NCI-H187 treated with DMSO at 0.1 percent for 48 hours (cell line): ENCODE results near the gene NKIRAS1.

Source experiments
- DNase-seq: peaks from one replicate; lab custom pipeline; 2025; lab: John Stamatoyannopoulos, UW

The NKIRAS1 gene

DNA sequence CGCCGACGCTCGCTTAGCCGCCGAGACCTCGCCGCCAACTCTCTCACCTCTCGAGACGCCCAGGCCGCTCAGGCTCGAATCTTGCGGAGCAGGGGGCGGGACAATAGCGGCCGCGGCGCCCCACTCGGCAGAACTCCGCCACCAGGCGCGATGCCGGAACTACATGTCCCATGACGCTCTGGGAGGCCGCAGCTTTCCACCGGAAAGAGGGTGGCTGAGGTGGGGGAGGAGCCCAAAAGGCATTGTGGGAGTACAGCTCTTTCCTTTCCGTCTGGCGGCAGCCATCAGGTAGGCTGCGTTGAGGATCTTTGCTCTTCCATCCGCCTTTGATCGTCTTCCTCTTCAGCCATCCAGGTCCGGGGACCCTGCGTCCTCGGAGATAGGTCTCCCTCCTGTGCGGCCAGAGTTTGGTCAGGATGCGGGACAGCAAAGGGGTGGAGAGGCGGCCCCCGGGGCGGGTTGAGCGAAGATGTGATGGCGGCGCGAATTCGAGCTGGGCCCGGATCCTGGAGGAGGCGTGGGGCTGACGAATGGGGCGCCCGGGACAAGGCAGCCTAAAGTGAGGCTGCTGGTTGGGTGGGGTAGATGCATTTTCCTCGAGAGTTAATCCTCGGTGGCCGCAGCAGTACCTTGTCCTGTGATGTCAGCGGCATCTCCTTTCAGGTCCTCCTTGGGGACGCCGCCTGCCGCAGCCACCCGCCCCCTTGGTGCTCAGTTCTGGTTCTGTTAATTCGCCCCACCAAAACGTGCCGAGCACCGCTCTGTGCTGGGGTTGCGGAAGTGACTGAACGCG, at the start of gene NKIRAS1, which contains the start of gene RPL15:
TSS of gene NKIRAS1 (minus strand) at position 105 of the 793 bp plus-strand sequence. CDS start 6,086 bp downstream, outside the sequence.
TSS of gene RPL15 (plus strand) at position 247 of the 793 bp plus-strand sequence. CDS start 728 bp downstream, outside the sequence.
- peak; percentile 63 for DNase-seq

DNA sequence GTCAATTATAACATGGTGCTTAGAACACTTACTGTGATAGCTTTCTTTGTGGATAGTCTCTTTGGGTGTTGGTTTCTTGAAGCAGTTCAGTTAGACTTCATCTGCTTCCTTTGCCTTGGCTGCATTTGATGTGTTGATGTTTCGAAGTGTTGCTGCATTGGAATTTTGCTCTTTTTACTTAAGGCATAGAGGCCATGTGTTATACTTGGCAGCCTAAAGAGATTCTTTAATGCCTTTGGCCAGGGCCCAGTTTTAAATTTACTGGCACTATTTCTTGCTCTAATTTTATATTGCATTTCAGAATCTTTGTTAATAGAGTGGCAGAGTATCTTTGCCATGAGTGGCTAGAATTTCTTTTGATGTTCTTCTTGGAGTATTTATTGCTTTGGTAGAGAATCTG, 49.5 kb upstream of the NKIRAS1 start:
- no peak for DNase-seq

DNA sequence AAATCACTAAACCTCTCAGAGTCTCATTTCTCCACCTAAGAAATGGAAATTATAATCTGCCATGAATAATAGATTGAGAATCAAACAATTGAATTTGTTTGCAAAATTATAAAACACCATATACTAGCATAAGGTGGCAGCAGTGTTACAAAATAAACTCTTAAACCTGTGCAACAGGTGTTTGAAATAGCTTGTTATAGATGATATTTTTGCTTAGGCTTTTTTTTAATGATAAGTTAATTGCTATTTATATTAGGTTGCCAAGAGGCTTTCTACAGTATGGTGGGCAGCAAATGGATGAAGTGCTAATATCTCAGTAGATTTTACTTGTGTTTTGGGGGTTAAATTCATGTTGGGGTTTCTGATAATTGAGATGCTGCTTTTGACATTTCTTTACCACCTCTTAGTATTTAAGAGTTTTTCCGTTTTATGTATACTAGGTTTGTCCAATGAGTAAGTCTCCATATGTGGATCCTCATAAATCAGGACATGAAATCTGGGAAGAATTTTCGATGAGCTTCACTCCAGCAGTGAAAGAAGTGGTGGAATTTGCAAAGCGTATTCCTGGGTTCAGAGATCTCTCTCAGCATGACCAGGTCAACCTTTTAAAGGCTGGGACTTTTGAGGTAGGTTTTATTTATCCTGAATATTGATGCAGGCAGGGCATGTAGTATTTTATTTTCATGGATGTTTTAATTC, 47.9 kb upstream of the NKIRAS1 start:
- DNase-seq = no peak

DNA sequence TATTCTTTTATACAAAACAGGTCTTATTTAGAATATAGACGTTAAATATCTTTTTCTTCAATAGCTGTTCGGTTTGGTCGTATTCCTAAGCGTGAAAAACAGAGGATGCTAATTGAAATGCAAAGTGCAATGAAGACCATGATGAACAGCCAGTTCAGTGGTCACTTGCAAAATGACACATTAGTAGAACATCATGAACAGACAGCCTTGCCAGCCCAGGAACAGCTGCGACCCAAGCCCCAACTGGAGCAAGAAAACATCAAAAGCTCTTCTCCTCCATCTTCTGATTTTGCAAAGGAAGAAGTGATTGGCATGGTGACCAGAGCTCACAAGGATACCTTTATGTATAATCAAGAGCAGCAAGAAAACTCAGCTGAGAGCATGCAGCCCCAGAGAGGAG, 45.1 kb upstream of the NKIRAS1 start:
- no peak for DNase-seq

DNA sequence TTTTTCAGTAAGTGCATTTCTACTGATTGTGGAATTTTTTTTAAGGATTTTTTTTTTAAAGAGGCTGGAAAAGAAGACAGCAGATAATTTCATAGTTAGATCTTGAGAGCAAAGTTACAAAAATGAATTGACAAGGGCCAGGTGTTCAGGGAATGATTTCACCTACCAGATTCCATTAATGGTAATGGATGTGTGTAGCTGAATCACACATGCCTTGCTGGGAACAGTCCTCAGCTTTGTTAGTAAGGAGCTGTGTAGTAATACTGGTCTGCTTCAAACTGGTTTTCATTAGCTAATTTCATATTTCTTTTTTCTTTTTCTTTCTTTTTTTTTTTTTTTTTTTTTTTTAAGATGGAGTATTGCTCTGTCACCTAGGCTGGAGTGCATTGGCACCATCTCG, 44.3 kb upstream of the NKIRAS1 start:
- no peak for DNase-seq

DNA sequence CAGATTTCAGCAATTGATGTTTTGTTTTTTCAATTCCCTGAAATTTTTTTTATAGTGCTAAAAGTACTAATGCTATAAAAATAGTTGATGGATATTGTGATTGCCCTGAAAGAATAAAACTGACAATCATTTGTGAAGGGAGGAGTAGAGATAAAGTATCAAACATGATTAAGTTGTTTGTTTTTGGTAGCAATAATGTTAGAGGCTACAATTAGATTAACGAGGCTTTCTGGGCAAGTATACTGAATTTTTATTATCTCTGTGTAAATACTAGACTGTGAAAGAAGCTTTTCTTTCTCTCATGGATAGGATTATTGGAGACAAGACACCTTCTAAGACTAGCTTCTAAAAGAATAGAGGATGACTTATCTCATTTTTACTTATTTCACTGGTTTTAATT, 43.9 kb upstream of the NKIRAS1 start:
- DNase-seq = no peak

DNA sequence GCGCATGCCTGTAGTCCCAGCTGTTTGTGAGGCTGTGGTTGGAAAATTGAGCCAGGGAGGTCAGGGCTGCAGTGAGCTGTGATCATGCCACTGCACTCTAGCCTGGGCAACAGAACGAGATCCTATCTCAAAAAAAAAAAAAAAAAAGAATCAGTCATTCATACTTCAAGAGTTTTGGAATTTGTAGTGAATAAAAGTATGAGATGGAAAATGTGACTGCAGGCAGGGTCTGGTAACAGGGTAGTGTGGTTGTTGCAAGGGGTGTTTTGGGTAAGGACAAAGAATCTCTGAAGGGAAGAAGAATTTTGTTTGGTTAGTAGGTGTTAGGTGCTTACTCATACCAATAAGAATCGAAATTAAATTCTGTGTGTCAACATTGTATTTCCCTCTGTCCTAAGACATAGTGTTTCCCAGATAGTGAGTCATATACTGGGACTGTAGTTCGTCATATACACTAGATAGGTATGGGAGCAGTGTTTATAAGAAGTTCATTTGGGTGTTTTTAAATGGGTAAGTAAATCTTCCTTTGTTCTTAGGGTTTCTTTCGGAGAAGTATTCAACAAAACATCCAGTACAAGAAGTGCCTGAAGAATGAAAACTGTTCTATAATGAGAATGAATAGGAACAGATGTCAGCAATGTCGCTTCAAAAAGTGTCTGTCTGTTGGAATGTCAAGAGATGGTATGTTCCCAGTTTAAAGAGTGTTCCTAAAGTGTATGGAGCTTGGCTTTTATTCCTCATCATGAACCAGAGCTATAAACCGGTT, 42.5 kb upstream of the NKIRAS1 start:
- DNase-seq = no peak

DNA sequence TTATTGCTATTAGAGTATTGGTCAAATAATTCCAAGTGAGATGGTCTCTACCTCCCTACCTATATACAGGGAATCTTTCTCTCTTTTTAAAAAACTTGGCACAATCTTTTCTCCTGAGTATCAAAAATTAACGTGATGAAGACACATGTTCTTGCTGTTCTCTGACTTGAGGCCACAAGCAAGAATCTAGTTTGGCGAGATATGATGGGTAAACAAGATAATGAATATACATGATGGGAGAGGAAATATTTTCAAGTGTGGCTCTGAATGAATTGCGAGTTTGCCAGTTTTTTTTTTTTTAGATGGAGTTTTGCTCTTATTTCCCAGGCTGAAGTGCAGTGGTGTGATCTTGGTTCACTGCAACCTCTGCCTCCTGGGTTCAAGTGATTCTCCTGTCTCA, 39.9 kb upstream of the NKIRAS1 start:
- DNase-seq = no peak

DNA sequence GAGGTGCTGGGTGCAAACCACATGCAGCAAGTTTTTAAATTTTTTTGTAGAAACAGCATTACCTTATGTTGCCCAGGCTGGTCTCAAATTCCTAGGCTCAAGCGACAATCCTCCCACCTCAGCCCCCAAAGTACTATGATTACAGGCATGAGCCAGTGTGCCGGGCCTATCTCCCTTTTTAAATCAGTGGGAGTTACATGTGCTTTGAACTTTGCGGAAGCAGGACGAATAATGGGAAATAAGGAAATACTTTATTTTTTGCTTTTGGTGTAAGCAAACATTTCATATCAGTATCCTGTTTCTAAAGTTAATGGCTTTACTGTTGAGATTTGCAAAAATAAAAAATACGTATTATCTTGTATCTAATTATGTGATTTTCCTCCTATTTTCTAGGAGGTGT, 37.4 kb upstream of the NKIRAS1 start:
- no peak for DNase-seq

DNA sequence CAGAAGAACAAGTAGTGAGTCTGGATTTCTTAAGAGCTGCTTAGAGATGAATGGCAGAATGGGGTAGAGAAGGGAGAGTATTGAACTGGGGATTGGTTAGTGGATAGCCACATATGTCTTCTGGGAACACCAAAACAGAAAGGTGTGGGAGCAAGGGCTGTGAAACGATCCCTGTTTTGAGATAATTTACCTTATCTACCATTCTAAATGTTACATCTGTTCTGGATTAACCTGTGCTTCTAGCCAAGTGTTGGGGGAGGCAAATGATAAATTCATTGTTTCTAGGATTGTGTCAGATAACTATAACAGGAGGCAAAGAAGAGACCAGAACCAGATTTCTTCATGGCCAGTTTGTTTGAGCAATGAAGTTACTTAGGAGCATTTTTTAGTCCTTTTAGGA, 36.7 kb upstream of the NKIRAS1 start:
- DNase-seq = no peak

DNA sequence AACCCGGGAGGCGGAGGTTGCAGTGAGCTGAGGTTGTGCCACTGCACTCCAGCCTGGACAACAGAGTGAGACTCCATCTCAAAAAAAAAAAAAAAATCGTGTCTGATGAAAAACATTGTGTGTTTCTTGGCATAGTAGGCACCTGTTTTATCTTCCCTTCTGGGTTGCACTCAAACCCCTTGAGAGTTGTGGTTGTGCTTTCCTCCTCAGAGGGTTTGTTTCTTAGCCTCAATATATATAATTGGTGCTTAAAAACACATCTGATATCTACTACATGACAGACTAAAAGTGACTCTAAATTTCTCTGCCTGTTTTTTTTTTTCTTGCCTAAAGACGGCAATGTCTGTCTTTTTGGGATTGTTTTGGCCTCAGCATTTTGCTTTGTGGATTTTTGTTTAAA, 35.9 kb upstream of the NKIRAS1 start:
- no peak for DNase-seq

DNA sequence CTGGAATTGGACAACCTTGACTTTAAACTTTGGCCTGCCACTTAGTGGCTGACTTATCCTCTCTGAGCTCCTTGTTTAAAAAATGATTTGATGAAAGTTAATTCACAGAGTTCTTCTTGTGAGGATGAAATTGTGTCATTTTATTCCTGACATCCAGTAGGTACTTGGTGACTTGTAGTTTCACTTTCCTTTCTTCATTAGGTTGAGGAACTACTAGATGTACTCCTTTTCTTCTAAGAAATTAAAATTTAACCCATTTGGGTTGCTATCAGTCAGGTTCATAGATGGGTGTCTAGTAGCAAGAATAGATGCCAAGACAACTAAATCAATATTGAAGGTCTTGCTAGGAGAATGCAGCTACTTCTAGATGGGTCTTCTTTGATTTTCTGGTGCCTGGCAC, 33.5 kb upstream of the NKIRAS1 start:
- no peak for DNase-seq

DNA sequence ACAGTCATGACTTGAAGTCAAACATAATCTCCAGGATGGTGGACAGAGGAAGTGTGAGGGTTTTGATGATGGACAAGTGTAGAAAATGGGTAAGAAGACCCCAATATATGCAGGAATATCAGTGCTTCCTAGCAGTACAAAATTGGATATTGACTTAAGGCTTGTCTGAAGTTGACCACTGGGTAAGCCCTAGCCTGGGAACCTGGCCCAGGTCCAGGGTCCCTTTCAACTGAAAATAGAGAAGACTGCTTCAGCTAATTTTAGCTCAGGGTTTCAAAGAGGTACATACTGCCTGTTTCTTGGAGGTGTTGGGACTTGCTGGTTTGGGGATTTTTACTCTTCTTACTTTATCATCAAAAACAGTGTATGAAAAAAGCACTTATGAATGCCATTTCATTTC, 33.0 kb upstream of the NKIRAS1 start:
- DNase-seq = no peak

DNA sequence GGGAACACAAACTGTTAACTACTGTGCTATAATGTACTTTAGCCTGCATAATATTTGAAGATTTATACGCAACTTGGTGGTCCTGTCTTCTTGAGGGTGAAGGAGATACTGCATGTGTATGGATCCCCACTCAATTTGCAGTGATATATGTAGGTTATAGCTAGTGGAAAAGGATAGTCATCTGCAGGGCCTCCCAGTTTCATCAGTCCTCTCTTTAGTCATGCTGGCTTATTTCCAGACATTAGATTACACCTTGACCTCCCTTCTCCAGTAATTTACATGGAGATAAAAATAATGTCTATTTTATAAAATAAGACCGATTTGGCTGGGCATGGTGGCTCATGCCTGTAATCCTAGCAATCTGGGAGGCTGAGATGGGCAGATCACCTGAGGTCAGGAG, 32.0 kb upstream of the NKIRAS1 start:
- no peak for DNase-seq

DNA sequence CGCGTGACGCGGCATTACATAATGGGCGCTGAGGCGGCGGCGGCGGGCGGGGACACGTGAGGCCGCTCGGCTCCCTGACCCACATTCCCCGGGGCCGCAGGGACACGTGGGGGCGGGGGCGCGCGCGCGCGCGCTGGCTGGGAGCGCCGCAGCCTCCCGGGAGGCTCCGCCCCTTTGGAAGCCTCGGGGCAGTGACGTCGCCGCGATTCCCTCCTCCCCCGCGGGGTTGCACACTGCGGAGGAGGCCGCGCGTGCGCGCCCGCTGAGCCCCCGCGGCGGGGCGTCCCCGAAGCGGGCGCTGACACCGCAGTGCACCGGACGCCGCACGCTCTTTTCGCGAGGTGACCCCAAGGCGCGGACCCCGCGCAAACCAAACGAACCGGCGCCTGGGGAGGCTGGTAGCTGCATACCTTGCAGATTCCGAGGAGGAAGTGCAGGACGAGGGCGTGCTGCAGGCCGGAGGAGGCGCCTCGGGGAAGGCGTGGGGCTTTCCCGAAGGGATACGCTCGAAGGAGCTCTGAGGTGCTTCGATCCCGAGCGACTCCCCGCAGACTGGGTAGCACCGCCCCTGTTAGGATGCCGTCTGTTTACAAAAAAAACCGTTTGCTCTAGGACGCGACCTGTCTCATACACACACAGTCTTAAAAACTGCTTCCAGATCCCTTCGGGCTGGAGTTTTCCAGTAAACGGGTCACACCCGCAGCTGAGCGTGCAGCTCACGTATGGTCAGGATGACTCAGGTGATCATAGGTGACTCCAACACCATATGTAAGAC, 29.3 kb upstream of the NKIRAS1 start:
- DNase-seq = peak; percentile 35

DNA sequence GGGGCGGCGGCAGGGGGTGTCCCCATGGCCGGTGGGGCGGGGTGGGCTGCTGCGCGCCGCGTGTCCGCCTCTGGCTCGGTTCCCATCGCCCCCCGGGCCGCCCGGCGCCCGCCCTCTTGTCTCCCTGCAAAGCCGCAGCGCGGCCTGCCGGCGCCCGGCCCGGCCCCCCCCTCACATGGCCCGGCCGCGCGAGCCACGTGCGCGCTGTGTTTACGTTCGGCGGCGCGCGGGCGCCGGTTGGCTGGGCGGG, 28.8 kb upstream of the NKIRAS1 start:
- no peak for DNase-seq

DNA sequence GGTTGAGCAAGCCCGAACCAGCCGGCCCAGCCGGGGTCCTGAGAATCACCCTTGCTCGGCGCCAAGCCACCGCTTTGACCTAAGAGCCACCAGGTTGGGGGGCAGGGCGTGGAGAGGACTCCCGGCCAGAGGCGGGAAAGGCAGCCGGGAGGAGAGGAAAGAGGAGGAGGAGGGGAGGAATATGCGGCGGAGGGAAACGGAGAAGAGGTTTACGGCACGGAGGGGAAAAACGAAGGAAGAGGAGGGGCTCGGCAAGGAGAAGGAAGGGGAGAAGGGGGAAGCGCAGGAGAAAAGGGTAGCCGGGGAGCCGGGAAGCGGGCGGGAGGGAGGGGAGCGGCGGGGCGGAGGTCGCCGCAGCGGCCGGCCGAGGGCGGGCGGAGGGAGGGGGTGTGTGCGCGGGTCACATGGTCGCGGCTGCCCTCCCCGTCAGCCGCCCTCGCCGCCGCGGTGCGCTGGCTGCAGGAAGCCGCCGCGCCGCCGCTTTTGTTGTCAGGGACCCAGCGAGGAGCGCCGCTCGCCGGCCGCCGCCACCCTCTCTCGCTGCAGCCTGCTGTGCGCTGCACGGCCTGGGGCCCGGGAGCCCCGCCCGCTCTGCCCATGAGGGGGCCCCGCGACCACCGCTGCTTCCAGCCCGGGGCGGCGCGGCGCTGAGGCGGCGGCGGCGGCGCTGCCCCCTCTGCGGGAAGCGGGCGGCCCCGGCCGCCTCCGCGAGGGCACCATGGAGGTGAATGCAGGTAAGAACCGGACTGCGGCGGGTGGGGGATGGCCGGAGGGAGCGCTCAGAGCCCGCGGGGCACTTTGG, 28.3 kb upstream of the NKIRAS1 start, which contains the start of gene NR1D2:
TSS of gene NR1D2 (plus strand) at position 426 of the 802 bp plus-strand sequence. CDS start at position 719, 293 bp downstream.
- DNase-seq = no peak

DNA sequence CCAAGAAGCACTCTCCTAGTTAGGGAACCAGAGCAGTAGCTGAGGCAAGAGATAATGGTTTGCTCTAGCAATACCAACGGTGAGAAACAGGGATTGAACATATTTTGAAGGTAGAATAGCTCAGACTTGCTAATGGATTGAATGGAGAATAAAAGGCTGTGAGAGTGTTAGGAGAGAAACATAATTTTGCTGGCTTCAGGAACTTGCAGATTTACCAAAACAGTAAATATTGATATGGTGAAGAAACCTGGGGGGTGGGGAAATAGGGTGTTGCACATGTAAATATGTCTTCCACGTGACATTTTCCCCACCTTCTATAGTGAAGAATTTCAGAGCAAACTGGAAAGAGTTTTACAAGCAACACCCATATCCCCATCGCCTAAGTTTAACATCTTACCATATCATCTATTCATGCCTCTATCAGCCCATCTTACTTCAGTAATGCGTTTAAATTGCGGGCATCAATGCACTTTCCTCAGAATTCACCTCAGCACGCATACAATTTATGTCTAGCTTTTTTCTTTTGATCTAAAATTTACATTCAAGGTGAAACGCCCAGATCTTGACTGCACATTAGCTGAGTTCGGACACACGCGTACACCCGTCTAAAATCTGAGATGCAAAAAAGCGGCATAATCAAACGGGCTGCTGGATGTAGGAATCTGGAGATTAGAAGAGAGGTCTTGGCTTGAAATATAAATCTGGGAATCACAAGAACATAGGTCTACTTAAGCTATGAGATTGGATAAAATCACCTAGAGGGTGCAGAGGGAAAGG, 27.4 kb upstream of the NKIRAS1 start:
- DNase-seq = no peak

DNA sequence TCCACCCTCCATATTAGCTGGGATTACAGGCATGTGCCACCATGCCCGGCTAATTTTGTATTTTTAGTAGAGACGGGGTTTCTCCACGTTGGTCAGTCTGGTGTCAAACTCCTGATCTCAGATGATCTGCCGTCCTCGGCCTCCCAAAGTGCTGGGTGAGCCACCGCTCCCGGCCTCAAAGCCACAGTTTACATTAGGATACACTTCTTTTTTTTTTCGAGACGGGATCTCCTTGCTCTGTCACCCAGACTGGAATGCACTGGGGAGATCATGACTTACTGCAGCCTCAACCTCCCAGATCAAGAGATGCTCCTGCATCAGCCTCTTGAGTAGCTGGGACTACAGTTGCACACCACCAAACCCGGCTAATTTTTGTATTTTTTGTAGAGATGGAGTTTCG, 25.8 kb upstream of the NKIRAS1 start:
- no peak for DNase-seq

DNA sequence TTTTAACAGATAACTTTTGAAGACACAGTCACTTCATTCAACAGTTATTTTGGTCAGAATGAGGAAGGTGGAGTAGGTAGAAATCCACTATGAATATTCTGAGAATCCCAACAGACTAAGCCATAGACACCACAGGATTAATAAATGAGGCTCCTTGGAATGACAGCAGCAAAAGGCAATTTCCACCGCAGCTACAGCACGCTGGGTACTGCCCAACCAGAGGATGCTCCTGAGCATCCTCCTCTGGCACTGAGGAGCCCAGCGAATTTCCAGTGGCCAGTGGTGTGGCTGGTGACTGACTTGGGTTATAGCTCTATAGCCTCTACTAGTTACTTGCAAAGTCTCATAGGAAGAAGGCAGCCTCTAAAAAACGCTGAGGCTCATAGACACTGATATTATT, 24.6 kb upstream of the NKIRAS1 start:
- no peak for DNase-seq
